Stimulated activated CD8-positive, alpha-beta memory T cell treated with anti-CD3 and anti-CD28 coated beads, Interleukin-12 subunit alpha, Interleukin-12 subunit beta, amount 100 ng/mL, for 24 hours (primary cell): Measurements from ENCODE around the gene PALLD.
"Not testable (repeated sequence)": the region's sequence is repeated elsewhere in the genome, so short reads cannot be mapped to it uniquely, and the experiment has no call there.

Source experiments
- DNase-seq: peaks from one replicate; pipeline ENCODE4 v3.0.0-alpha.2; 2020; ENCODE audit errors: extremely low read depth

The PALLD gene

DNA sequence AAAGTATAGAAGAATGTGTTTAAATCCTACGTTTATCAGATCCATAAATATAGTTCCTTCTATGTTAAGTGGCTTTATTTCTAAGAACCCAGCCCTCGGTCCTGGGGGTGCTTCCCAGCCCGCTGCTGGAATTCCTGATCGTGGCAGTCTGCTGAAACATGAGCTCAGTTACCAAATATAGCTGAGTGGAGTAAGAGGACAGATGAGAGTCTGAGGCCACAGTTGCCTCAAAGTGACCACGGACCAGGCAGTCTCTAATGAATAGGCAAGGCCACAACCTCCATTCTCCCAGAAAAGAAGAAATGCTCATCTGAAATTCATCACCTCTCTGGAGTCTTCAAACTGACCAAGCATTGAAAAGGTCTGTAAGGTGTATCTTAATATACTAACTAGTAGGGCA is at the start of gene PALLD:
PALLD (plus strand) TSS at position 219 of the 400 bp plus-strand sequence.
- DNase-seq, result no peak

DNA sequence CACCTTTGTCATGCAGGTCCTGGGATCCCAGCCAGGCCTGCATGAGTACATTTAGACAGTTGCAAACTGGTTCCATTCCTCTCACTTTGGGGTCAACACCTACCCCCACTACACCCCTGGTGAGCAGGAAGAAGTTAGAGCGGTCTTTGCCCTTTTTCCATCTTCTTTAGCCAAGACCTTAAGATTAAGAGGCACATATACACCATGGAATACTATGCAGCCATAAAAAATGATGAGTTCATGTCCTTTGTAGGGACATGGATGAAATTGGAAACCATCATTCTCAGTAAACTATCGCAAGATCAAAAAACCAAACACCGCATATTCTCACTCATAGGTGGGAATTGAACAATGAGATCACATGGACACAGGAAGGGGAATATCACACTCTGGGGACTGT is 47.8 kb upstream of the PALLD start:
- not testable (repeated sequence) for DNase-seq

DNA sequence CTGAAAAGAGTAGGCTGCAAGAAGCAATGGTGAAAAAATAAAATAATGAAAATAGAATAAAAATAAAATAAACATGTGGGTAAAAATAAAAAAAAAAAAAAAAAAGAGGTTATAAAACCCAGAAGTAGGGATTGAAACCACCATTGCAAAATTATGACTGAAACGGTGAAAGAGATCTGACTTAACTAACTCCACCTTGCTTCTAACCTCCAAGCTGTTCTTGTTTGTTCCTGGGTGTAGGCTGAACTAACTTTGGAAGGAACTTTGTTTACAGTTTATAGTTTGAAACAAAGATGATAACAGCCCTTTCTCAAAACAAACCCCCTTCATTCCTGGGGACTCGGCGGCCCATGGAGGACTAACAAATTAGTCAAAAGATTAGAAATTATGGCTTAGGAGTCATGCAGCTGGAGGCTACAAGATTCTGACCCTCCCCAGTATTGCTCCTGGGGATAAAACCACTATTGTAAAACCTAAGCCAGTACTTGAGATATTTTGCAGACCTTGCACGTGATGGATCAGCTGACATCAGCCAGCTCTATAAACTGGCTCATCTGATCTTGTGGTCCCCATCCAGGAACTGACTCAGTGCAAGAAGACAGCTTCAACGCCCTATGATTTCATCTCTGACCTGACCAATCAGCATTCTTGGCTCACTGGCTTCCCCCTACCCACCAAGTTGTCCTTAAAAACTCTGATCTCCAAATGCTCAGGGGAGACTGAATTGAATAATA is 47.0 kb upstream of the PALLD start:
- no peak for DNase-seq

DNA sequence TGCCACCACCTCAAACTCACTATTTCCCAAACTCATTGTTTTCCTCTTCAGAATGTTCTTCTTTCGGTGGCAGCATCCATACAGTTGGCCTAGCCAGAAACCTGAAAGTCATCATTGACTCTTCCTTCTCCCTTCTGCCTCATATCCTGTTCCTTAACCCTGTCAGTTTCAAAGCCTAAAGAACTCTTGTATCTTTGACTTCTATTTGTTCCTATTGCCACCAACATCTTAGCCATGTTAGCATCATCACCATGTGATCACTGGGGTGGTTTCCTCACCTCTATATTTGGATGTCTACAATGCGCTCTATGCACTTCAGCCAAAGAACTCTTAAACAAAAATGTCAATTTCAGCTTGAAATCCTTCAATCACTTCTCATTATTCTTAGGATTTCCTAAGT is 45.5 kb upstream of the PALLD start:
- DNase-seq, result no peak

DNA sequence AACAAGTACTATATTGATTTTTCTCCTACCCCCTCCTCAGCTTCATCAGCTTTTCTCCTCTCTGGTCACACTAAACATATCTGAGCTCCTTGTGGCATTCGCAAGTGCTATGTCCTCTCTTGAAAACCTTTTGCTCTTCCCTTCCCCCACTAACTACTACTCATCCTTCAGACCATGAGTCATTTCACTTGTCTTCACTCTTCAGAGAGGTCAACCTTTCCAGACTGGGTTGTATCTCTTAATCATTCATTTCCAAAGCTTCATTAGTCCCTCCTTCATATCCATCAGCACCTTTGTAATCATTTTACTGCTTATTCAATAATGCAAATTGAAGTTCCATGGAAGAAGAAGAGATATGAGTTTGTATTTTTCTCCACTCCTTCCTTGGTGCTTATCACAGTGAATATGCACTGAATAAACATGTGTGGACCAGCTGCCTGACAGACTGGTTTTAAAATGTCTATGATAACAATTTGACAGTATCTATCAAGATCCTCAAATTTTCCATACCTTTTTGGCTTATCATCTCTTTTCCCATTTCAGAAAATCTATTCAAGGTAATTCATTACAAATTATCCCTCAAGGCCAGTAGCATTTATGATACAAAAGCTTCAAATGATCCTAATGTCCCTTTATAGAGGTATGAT is 45.0 kb upstream of the PALLD start:
- no peak for DNase-seq

DNA sequence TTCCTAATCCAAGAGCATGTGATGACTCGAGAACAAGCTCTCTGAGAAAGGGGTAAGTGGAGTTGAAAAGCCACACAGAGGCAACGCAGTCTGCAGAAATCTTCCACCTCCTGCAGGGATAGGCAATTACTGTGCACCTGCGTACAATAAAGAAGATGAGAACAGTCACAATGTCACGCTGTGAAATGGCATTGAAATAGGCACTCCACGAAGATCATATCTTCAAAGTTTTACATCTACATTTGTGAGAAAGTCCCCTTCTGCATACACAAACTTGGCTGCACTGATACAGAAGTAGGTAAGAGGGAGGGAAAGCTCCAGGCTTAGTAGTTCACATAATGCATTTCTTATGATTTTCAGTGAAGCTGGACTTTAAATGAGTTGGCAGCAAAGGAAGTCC is 43.7 kb upstream of the PALLD start:
- no peak for DNase-seq

DNA sequence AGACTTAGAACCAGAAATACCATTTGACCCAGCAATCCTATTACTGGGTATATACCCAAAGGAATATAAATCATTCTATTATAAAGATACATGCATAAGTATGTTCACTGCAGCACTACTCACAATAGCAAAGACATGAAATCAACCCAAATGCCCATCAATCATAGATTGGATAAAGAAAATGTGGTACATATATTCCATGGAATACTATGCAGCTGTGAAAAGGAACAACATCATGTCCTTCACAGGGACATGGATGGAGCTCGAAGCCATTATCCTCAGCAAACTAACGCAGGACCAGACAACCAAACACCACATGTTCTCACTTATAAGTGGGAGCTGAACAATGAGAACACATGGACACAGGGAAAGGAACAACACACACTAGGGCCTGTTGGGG is 38.6 kb upstream of the PALLD start:
- not testable (repeated sequence) for DNase-seq

DNA sequence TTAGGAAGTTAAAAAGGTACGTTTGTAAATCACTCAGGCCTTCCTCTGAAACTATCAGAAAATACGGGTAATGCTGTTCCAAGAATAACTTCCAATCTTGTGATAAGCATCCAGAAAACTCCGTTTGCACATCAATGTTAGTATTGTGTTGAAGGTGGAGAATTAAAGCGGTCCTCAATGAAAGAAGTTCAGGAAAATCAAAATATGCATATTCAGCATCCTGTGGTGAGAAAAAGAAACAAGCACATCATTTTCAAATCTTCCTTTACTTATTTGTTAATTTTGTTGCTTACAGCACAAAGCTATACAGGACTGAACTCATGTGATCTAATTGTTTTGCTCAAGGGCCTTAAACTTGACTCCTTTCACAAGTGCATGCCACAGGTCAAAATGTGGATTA is 35.0 kb upstream of the PALLD start:
- DNase-seq, result no peak

DNA sequence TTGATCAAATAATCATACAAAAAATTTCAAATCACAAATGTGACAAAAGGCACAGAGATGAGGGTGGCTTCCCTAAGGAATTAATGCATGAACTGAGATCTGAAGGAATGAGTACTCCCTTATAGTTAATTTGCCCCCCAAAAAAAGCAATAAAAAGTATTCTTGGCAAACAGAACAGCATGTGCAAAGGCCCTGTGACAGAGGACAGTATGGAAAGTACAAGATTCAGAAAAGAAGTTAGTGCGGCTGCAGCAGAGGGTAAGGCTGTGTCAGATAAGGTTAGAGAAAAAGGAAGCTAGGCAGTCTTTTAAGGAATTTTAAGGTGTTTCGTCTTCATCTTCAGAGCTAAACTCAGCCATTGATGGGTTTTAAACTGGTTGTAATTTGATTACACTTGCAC is 23.9 kb upstream of the PALLD start:
- DNase-seq, result no peak

DNA sequence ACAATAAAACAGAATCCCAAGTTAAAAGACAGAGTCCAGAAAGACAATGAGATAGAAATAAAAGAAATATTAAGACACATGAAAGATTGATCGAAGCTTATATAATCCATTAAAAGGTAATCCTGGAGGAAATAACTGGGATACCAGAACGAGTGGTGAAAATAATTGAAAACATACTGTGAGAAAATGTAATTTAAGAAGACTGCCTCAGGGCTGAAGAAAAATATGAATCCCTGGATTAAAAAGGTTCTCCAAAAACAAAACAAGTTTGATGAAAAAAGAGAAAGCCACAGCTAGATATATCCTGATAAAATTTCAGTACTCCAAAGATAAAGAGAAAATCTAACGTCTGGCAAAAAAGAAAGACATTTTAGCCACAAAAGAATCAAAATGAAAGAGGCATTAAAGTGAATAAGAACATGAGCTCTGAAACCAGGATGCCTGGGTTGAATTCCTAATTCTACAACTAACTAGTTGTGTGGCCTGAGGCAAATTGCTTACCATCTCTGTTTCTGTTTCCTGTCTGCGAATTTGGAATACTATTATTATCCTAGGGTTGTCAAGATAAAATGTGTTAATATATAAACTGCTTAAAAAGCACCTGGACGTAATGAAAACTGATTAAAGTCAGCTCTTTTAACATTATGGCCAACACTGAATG is 22.1 kb upstream of the PALLD start:
- no peak for DNase-seq

DNA sequence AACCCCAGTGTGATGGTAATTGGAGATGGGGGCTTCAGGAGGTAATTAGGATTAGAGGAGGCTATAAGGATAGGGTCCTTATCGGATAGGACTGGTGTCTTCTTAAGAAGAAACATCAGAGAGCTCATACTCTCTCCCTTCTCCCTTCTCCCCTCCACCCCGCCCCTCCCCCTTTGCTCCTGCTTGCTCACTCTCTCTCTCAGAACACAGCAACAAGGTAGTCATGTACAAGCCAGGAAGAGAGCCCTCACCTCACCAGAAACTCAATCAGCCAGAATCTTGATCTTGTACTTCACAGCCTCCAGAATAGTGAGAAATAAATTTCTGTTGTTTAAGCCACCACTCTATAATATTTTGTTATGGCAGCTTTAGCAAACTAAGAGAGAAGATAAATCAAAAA is 21.1 kb upstream of the PALLD start:
- DNase-seq, result no peak

DNA sequence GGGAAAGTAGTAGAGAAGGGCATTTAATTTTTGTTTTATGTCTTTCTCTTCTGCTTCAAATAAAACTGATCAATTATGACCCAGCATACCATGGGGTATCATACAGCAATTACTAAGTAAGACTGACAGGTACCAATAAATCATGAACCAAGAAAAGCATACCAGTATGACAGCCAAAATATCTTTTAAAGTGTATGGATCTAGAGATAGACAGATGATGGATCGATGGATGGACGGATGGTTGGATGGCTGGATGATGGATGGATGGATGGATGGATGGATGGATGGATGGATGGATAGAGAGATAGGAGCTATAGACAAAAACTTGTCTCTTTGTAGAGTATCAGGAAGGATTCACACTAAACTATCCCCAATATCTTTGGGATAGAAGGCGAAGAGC is 18.0 kb upstream of the PALLD start:
- DNase-seq, result no peak

DNA sequence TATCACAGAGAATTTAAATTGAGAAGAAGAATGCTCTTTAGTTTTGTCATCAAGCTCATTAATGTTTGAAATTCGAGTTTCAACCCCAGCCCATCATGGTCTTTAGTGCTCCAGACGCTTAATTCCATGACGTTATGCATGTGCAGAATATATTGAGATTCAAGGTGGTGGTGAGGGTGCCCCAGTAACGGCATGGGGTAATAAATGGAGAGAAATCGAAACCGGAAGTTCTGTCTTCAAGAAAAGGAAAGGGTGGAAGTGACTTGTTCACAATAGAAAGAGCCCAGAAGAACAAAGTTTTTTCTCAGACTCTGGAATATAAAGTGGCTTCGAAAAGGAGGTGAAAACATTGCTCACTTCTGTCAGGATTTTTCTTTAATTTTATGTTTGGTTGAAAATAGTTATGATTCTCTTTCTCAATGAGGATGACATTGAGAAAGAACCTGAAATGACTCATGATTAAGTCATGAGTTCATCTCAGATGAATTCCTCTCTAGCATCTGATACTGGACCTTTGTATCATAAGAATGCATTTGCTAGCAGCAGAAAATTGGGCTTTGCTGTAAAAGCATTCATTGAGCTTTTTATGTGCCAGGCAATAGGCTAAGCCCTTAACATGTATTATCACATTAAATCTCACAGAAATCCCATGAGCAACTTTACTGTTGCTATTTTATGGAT is 15.8 kb upstream of the PALLD start:
- no peak for DNase-seq

DNA sequence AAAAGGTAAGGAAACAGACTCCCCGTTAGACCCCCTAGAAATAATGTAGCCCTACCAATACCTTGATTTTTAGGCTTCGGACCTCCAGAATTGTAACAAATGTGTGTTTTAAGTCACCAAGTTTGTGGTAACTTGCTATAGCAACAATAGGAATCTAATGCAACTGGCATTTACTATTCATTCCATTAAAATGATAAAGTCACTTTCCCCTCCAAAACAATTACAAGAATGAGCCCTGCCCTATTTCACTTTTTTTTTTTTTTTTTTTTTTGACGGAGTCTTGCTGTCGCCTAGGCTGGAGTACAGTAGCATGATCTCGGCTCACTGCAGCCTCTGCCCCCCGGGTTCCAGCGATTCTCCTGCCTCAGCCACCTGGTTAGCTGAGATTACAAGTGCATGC is 13.0 kb upstream of the PALLD start:
- DNase-seq, result no peak

DNA sequence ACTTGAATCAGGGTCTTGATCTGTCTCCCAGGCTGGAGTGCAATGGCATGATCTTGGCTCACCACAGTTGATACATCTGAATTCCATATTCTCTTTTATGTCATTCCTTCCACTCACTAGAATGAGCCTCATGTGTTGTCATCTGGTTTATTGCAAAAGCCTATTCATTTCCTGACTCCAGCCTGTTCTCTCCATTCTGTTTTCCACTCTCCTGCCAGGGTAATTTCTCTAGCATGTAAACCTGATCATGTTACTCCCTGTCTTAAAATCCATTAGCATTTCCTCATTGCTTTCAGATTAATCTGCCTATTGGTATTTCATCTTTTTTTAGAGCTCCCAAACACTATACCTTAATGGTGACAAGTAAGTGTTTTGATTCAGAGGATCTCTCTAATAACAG is 12.2 kb upstream of the PALLD start:
- no peak for DNase-seq

DNA sequence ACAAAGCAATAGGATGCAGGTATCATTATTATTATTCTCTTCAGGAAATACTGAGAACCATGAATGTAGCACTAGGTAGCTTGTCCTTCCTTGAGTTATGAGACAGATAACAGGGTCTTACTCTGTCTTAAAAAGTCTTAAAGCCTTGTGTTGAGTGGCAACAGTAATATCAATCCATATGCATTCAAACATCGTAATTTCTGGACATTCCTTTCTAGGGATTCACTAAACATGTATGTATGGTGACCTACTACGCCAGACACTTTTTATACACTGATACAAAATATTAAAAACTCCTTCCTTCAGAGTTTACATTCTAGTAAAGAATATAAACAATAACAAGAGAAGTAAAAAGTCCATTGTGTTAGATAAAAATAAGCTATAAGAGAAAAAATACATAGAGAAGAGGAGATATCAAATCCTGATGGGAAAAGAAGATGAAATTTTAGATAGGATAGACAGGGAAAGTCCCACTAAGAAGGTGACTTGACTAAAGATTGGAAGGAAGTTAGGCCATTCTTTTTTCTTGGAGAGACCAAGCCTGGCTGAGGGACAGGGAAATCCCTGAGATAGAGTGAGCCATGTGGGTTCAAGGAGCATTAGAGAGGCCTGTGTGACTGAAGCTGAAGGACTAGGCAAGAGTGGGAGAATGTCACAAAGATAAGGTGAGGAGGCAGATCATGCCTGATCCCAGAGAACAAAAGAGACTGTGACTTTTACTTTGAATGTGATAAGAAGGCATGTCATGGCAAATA is 11.5 kb upstream of the PALLD start:
- no peak for DNase-seq

DNA sequence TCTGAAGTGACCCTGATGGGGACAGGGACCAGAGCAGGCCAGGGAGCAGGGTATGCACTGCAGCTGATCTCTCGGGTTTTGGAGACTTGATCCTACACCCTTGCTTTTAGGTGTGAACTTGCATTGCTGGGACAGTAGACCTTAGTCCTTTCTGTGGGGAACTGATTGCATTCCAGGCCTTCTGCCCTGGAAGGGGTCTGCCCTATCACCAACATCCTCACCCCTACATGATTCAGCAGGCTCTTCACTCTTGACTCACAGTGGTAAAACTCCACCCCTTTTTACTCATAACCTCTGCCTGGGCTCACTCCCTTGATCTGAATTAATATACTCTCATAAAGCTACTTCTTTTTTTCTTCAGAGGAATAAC is 10.0 kb upstream of the PALLD start:
- no peak for DNase-seq

DNA sequence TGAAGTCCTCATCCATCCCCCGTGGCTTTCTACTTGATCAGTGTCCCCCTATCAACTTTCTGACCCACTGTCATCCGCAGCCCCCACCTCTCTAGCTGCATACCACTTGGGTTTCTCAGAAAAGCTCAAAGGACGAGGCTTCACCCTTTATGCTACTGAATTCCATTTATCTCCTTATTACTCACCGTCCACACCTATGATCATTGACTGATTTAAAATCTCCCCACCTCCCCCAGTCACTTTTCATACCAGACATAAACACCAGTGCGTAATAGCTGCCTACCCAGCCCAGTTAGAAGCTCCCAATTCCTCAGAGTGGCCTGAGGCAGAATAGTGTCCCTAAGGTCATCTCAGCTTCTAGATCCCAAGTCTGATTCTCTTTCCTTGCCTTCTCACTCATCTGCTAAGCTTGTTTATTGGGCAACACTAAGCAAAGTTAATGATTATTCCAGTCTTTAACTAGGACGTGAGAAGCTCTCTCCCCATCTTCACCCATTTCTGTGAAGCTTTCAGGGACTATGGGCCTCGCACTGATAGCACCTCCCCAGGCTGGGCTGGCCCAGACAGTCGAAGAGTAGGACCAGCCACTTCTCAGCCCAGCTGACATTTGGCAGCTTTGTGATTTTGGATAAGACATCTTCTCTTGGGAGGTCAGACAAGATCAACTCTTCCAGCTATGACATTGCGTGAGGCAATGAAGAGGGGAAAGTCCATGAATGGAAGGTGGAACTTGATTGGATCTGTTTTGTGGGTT is 9.4 kb upstream of the PALLD start:
- no peak for DNase-seq

DNA sequence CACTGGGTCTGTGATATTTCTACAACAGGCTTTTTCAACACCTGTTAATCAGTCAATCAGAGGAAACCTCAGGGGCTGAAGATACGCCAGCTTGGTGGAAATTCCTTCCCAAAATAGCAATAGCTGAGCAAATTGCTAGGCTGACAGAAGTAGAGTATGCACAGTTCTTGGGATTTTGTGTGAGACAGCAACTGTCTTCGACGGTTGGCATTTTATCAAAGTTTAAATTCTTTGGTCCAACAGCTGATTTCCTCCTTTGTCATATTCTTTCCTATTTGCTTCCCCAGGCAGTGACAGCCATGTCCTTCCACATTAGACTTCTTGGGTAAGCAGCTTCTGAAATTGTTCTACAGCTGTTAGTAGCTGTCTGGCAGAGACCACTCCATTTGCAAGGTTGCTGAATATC is 8.0 kb upstream of the PALLD start:
- no peak for DNase-seq

DNA sequence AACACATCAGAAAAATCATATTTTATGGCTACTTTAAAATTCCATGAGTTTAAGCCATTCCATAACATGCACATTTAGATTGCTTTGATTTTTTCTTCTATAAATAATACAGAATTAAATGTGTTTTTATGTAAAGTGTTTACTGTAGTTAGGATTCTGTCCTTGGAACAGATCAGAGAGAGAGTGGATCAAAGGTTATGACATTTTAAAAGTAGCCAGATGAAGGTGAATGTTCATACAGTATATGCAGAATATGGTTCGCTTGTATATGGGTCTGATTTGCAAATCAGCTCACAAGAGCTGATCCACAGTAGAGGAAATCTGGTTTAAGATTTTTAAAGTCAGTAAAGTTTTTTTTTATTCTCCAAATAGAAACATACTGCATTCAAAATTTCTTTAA is 7.2 kb upstream of the PALLD start:
- DNase-seq, result no peak

DNA sequence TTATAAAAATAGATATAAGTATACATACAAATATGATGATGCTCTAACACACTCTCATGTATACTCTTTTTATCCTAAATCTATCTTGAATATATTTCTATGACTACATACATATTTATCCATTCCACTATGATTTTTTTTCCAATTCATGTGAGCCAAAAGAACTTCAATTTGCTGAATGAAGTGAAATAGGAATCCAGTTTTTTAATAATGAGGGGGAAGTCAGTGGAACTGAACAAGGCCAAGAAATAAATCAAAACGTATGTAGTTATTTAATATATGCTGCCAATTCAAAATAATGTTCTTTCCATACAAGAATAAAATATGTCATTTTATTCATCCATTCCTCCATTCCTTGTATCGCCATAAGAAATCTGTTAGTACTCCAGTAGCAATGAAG is 6.1 kb upstream of the PALLD start:
- no peak for DNase-seq
